Uterus (tissue), 2 donors: Measurements from ENCODE around the gene FADS3.

Source experiments
- CTCF ChIP-seq, 4 experiments: fragments of 200-600 bp in 2 of 4; fragments of 450-650 bp in 2 of 4; sonication (generic) in 2 of 4; IDR thresholded peaks; one replicate each; pipeline ENCODE4 v1.5.1; 2016 to 2019; ENCODE audit warnings: antibody characterized with exemption in 4 of 4, mild to moderate bottlenecking in 2 of 4, moderate library complexity in 1 of 4
- POLR2A ChIP-seq, 2 donors: fragments of 450-650 bp; IDR thresholded peaks; one replicate each; pipeline ENCODE4 v1.6.1; 2016; ENCODE audit warnings: antibody characterized with exemption in 2 of 2, mild to moderate bottlenecking in 1 of 2, moderate library complexity in 1 of 2

- no peak for TF ChIP-seq POLR2A (IDR thresholded peaks at IDR 0.05)
- TF ChIP-seq CTCF (IDR thresholded peaks at IDR 0.05) = no peak
Measured at GRCh38 chr11:61868571-61869428, 22.5 kb downstream of the FADS3 start.
